Skeletal muscle tissue (tissue), 4 donors: ENCODE results near the gene CACNG3. TPM values are rescaled to one million over a fixed set of nuclear protein-coding genes. Genes with fewer than 3 reads are reported as not detected.

ENCODE experiments used
- H3K27ac ChIP-seq: one replicate; pipeline ENCODE4 v1.7.0; 2013; ENCODE audit warnings: mild to moderate bottlenecking, low read depth, low read length, inconsistent platforms
- H3K27me3 ChIP-seq, 3 donors: one replicate each; pipeline ENCODE4 v1.7.0; 2013; ENCODE audit warnings: low read length in 3 of 3; ENCODE audit not compliant: control insufficient read depth in 3 of 3, insufficient read depth in 3 of 3
- H3K36me3 ChIP-seq, 3 donors: one replicate each; pipeline ENCODE4 v1.7.0; 2013; ENCODE audit warnings: low read length in 3 of 3; ENCODE audit not compliant: control insufficient read depth in 3 of 3, insufficient read depth in 3 of 3
- H3K4me1 ChIP-seq, 3 donors: one replicate each; pipeline ENCODE4 v1.7.0; 2013; ENCODE audit warnings: low read length in 3 of 3, mild to moderate bottlenecking in 3 of 3; ENCODE audit not compliant: control insufficient read depth in 3 of 3, insufficient read depth in 3 of 3
- H3K4me3 ChIP-seq, 3 donors: one replicate each; pipeline ENCODE4 v1.7.0; 2013; ENCODE audit warnings: low read length in 3 of 3
- H3K9ac ChIP-seq, 3 donors: one replicate each; pipeline ENCODE4 v1.7.0; 2013; ENCODE audit warnings: low read length in 3 of 3, mild to moderate bottlenecking in 3 of 3, moderate library complexity in 2 of 3, low read depth in 1 of 3
- H3K9me3 ChIP-seq, 3 donors: one replicate each; pipeline ENCODE4 v1.7.0; 2013; ENCODE audit warnings: low read length in 3 of 3; ENCODE audit not compliant: control insufficient read depth in 3 of 3
- total RNA-seq: library from RNA; depleted of rRNA; stranded (reverse); fragments of >200 nt; gene quantifications from one replicate; pipeline ENCODE4 v1.2.3, GENCODE V29; 2014
- donor health status: Osteomylitis.

The CACNG3 gene
- total RNA-seq, 1 donor from 2014 or later, result not detected

DNA sequence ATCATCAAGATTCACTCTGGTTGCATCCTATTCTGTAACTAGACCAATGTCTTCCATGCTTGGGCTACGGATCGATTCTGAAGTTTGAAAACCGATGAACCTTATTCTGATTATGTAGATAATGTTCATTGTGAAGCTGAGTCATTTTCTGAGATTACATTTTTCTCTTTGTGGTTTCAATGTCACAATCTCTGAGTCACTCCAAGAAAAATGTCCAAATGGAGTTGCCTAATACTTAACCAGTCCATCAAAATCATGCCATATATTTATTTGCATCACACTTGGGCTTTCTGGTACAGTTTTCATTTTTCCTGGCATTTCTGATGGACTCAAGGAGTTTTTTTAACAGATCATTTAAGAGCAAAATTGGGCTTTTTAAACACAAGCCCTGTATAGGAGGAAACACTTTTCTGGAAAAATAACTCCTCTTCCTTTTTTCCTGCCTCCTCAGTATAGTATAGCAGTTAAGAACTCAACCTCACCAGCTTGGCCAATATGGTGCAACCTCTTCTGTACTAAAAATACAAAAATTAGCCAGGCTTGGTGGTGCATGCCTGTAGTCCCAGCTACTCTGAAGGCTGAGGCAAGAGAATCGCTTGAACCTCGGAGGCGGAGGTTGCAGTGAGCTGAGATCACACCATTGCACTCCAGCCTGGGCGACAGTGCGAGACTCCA lies 17.5 kb downstream of the CACNG3 start:
- Histone ChIP-seq H3K4me1 (no peaks in the 10 kb centered on the region), H3K4me3 (no peak overlapping the region), H3K27ac (no peak overlapping the region), H3K27me3 (no peaks in the 10 kb centered on the region), H3K9me3 (no peaks in the 10 kb centered on the region), H3K36me3 (no peaks in the 10 kb centered on the region), H3K9ac (no peak overlapping the region)

DNA sequence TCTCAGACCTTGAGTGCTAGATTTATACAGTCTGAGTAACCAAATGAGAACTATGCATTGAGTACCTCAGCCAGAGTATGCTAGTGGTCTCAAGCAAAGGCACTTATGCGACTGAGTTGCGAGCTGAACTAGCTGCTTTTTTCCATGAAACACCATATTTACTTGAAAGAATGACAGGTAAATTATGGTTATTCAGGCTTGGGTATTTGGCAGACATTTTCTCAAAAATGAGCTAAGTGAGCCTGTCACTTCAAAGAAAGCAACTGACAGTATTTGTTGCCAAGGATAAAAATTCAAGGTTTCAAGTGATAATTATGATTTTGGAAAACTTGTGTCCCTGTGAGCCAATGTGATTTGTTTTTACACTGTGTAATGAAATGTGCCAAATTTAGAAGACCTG lies 19.3 kb downstream of the CACNG3 start:
- Histone ChIP-seq H3K4me1 (no peaks in the 10 kb centered on the region), H3K36me3 (no peaks in the 10 kb centered on the region), H3K27ac (no peak overlapping the region), H3K4me3 (no peak overlapping the region), H3K27me3 (no peaks in the 10 kb centered on the region), H3K9ac (no peak overlapping the region), H3K9me3 (no peaks in the 10 kb centered on the region)

DNA sequence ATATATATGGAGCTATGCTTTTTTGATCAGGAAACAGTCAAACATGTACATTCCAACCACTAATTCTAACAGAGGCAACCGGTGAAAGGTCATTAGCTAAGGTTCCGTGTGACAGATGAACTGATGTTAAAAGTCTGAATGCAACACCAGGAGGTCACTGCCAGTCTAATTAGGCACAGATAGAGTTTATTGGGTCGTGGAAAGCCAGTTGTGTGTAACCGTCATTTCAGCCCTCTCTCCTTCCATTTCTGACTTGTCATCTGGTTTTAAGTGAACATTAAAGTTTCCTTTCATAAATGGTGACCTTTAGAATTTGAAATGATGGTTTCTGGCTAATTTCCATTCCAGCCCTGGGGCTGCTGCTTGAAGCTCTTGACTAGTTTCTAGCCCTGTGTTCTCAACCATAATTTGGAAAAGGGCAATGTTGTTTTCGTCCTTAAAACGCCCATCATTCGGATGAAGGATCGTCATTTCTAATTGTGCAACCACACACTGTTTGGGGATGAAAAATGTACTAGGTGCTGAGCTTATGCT lies 23.9 kb downstream of the CACNG3 start:
- H3K4me3 ChIP-seq, result no peak overlapping the region
- H3K36me3 ChIP-seq, result no peaks in the 10 kb centered on the region
- no peaks in the 10 kb centered on the region for H3K27me3 ChIP-seq
- H3K4me1 ChIP-seq, result no peaks in the 10 kb centered on the region
- H3K27ac ChIP-seq, result no peak overlapping the region
- H3K9ac ChIP-seq, result no peak overlapping the region
- H3K9me3 ChIP-seq, result peaks cover 0 to 2% (median 0%) of the 10 kb centered on the region in 3 donors

DNA sequence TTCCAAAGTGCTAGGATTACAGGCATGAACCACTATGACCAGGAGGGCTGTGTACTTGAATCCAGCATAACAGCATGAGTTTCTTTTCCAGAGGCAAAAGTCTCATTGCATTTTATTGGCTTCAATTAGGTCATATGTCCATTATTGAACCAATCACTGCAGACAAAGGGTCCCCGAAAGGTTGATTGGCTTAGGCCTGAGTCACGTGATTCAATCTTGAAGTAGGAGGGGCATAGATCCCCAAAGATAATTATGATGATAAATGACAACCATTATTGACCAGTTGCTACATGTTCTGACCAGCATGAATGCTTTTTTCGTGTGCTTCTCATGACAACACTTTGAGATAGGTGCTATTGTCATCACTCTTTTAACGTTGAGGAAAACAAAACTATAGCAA lies 25.3 kb downstream of the CACNG3 start:
- no peaks in the 10 kb centered on the region for H3K4me1 ChIP-seq
- H3K4me3 ChIP-seq, result no peak overlapping the region
- H3K27ac ChIP-seq, result no peak overlapping the region
- no peak overlapping the region for H3K9ac ChIP-seq
- peaks cover 0 to 2% (median 0%) of the 10 kb centered on the region in 3 donors for H3K9me3 ChIP-seq
- no peaks in the 10 kb centered on the region for H3K36me3 ChIP-seq
- H3K27me3 ChIP-seq, result no peaks in the 10 kb centered on the region

DNA sequence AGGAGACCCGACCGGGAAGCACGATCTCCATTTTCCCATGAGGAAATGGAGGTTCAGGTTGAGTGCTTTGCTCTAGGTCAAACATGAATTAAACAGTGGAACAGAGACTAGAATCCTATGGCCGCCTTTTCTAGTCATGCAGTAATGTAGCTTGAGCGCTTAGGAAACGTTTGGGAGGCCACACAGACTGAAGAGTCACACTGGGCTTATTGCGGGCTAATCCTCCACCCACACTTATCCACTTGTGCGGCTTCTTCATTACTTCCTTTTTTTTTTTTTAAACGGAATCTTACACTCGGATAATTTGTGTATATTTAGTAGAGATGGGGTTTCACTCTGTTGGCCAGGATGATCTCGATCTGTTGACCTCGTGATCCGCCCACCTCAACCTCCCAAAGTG lies 26.0 kb downstream of the CACNG3 start:
- Histone ChIP-seq H3K36me3 (no peaks in the 10 kb centered on the region), H3K4me1 (no peaks in the 10 kb centered on the region), H3K4me3 (no peak overlapping the region), H3K27me3 (peaks cover 0 to 2% (median 0%) of the 10 kb centered on the region in 3 donors), H3K9me3 (peaks cover 0 to 2% (median 0%) of the 10 kb centered on the region in 3 donors), H3K9ac (no peak overlapping the region), H3K27ac (no peak overlapping the region)

DNA sequence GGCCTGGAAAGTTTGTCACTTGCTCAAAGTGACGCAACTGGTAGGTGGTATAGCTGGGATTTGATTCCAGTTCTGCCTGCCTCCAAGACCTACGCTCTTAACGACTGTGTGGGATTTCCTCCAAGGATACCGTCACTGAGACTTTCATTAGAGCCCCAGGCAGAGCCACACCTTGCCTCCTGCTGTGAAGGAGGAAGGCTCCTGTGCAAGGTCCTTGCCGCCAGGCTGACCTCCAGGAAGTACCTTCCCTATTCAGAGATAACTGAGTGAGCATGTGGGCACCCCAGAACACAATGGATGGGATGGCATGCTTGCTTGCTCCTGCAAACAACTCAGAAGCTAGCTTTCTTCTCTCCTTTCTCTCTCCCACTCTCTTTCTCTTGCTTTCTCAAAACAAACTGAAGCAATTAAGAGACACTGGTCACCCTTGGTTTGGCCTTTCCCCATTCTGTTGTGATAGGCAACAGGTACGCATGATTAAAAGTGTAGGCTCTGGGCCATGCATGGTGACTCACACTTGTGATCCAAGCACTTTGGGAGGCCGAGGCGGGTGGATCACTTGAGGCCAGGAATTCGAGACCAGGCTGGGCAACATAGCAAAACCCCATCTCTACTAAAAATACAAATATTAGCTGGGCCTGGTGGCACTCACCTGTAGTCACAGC lies 30.7 kb downstream of the CACNG3 start:
- no peak overlapping the region for H3K27ac ChIP-seq
- H3K27me3 ChIP-seq, result peaks cover 0 to 2% (median 0%) of the 10 kb centered on the region in 3 donors
- no peaks in the 10 kb centered on the region for H3K9me3 ChIP-seq
- H3K4me3 ChIP-seq, result no peak overlapping the region
- no peak overlapping the region for H3K9ac ChIP-seq
- no peaks in the 10 kb centered on the region for H3K4me1 ChIP-seq
- H3K36me3 ChIP-seq, result no peaks in the 10 kb centered on the region

DNA sequence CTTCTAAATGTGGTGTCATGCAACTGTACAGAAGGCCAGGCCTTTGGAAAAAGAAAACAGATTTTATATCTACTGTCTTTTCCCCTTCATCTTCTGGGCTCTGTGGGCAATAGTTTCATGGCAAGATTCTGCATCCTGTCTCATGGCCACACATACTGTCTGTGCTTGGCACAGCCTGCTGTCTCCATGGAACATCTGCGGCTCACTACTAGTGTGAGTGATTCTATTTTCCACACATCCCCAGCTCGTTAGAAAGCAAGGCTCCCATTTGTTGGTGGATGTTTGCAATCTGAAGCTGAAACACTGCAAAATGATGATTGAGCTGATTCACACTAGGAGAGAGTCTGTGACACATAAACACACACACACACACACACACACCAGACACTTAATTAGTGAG lies 32.4 kb downstream of the CACNG3 start:
- no peak overlapping the region for H3K9ac ChIP-seq
- H3K27me3 ChIP-seq, result peaks cover 0 to 2% (median 0%) of the 10 kb centered on the region in 3 donors
- H3K4me1 ChIP-seq, result no peaks in the 10 kb centered on the region
- H3K9me3 ChIP-seq, result no peaks in the 10 kb centered on the region
- H3K4me3 ChIP-seq, result no peak overlapping the region
- no peak overlapping the region for H3K27ac ChIP-seq
- H3K36me3 ChIP-seq, result no peaks in the 10 kb centered on the region

DNA sequence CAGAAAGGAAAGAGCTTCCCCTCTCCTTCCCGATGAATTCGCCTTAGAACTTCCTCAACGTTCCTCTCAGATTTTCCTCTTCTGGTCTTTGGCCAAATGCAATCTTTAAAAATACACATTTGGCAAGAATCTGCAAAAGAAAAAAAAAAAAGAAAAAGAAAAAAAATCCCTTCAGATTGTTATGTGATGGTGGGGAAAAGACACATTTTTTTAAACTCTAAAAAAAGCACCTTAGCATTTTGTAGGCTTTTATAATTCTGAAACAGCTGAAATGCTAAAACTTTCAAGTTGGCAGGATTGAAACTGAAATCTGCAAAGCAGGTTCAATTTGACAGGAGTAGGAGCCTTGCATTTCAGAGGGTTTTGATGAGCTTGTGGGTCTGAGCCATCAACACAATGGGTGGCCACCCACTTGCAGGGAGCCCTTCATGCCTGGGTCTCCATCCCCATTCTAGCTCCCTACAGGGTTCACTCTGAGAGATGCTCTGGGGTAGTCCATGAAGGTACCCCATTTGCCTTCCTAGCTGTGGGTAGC lies 33.1 kb downstream of the CACNG3 start:
- Histone ChIP-seq H3K27ac (no peak overlapping the region), H3K36me3 (no peaks in the 10 kb centered on the region), H3K4me3 (no peak overlapping the region), H3K27me3 (peaks cover 0 to 2% (median 0%) of the 10 kb centered on the region in 3 donors), H3K4me1 (no peaks in the 10 kb centered on the region), H3K9me3 (no peaks in the 10 kb centered on the region), H3K9ac (no peak overlapping the region)

DNA sequence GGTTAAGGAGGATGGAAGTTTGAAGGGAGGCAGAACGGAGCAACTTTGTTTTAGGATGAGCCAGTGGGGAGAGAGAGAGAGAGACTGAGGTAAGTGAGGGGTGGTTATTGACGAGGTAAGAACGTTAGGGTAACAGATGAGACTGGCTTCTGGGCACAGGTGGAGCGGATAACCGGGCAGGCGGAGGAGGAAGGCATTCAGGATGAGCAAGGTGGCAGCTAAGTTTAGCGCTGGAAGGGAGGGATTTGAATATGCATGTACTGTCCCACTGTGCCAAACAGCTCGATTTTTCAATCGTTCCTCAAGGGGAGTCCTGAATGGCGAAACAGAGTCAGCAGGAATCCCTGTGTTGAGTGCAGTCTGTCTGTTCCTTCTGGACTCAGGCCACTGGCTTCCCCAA lies 35.8 kb downstream of the CACNG3 start:
- no peaks in the 10 kb centered on the region for H3K36me3 ChIP-seq
- no peaks in the 10 kb centered on the region for H3K4me1 ChIP-seq
- no peaks in the 10 kb centered on the region for H3K27me3 ChIP-seq
- H3K27ac ChIP-seq, result no peak overlapping the region
- H3K9ac ChIP-seq, result no peak overlapping the region
- H3K9me3 ChIP-seq, result no peaks in the 10 kb centered on the region
- no peak overlapping the region for H3K4me3 ChIP-seq

DNA sequence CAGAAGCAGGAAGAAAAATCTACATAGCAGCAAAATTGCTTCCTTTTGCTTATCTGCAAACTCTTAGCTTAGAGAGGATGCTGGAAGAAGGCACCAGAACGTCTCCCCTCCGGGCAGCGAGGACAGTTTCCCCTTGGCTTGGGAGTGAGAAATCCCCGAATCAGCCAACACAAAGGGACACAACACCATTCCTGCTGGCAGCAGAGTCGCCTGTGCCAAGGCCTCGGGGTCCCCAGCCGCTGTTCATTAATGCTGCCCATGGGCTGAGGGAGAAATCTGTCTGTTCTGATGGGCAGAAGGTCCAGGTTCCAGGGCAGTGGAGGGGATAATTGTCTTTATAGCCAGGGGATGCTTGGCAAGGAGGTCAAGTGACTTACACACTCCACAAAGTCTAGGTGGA lies 38.0 kb downstream of the CACNG3 start:
- Histone ChIP-seq H3K4me3 (no peak overlapping the region), H3K9me3 (no peaks in the 10 kb centered on the region), H3K36me3 (no peaks in the 10 kb centered on the region), H3K27me3 (no peaks in the 10 kb centered on the region), H3K9ac (no peak overlapping the region), H3K27ac (no peak overlapping the region), H3K4me1 (no peaks in the 10 kb centered on the region)
